HCT116 (cell line): ENCODE results near the gene MLYCD. TPM values are rescaled to one million over a fixed set of nuclear protein-coding genes. Genes with fewer than 3 reads are reported as not detected.

Experiments used
- ATAC-seq: fragments of 200-7000 bp; cut with Tn5 transposase; 2 replicates; pipeline ENCODE4 v1.9.1; 2020; ENCODE audit warnings: mild to moderate bottlenecking, moderate library complexity
- BruUV-seq: library from RNA; stranded (reverse); fragments of 400-500 nt; replicated peaks from 2 replicates; lab custom pipeline; 2021; lab: Mats Ljungman, UMichigan
- CTCF ChIA-PET: fragments of 300-600 bp; sonication (Branson Sonifier 250); formaldehyde crosslinking; loops from one replicate; lab custom pipeline; 2021; ENCODE audit warnings: antibody characterized with exemption; lab: Charles Lee
- POLR2A ChIA-PET: fragments of 300-600, 350-600 bp; sonication (Branson Sonifier 250); formaldehyde crosslinking; loops from one replicate; lab custom pipeline; 2021; ENCODE audit warnings: antibody characterized with exemption; lab: Charles Lee
- RAD21 ChIA-PET, 2 experiments: fragments of 300-600 bp; sonication (Branson Sonifier 250); formaldehyde crosslinking; loops; one replicate each; lab custom pipeline; 2023; ENCODE audit warnings: low total read pairs in 2 of 2; ENCODE audit not compliant: uncharacterized antibody in 2 of 2, unreplicated experiment in 2 of 2, low non-redundant PET in 1 of 2; lab: Charles Lee
- DNase-seq: peaks from one replicate; pipeline ENCODE4 v3.0.0-alpha.2; 2010; ENCODE audit warnings: low read depth, low spot score
- H2AFZ ChIP-seq: fragments of 200-600 bp; shearing (Covaris generic), sonication (generic); 2 replicates; pipeline ENCODE4 v1.6.1; 2017; ENCODE audit warnings: low read depth, mixed run types, mixed read lengths, antibody characterized with exemption, low read length; ENCODE audit not compliant: poor library complexity, severe bottlenecking
- H3K27ac ChIP-seq: 2 replicates; pipeline ENCODE4 v1.5.1; 2012; ENCODE audit warnings: low read depth, low read length
- H3K27me3 ChIP-seq: fragments of 200-600 bp; sonication (generic); 2 replicates; pipeline ENCODE4 v1.6.1; 2016; ENCODE audit warnings: mixed run types, low read length, mixed read lengths; ENCODE audit not compliant: insufficient read depth
- H3K36me3 ChIP-seq, 2 experiments: fragments of 200-500 bp in 1 of 2; fragments of 200-600 bp in 1 of 2; sonication (Bioruptor generic) in 1 of 2; sonication (generic) in 1 of 2; 2 replicates each; pipeline versions ENCODE4 v1.5.1 to v1.6.1; 2014 to 2016; ENCODE audit warnings: low read length in 2 of 2, inconsistent platforms in 1 of 2, mixed read lengths in 1 of 2, mixed run types in 1 of 2; ENCODE audit not compliant: insufficient read depth in 2 of 2, control insufficient read depth in 1 of 2
- H3K4me1 ChIP-seq, 2 experiments: fragments of 200-600 bp in 1 of 2; sonication (generic) in 1 of 2; 2 replicates each; pipeline versions ENCODE4 v1.5.1 to v1.6.1; 2012 to 2017; ENCODE audit warnings: low read length in 2 of 2, inconsistent platforms in 1 of 2, mild to moderate bottlenecking in 1 of 2, mixed read lengths in 1 of 2, mixed run types in 1 of 2, moderate library complexity in 1 of 2; ENCODE audit not compliant: insufficient read depth in 2 of 2, control insufficient read depth in 1 of 2
- H3K4me2 ChIP-seq: fragments of 200-600 bp; sonication (generic); 2 replicates; pipeline ENCODE4 v1.6.1; 2017; ENCODE audit warnings: mixed run types, low read length, mixed read lengths
- H3K4me3 ChIP-seq, 2 experiments: fragments of 200-600 bp in 1 of 2; sonication (generic) in 1 of 2; replicated peaks in 1 of 2; 2 replicates each; pipeline ENCODE4 v1.5.1; 2011 to 2016; ENCODE audit warnings: low read length in 2 of 2, control low read depth in 1 of 2, low read depth in 1 of 2, mild to moderate bottlenecking in 1 of 2, mixed read lengths in 1 of 2, mixed run types in 1 of 2
- H3K79me2 ChIP-seq: fragments of 200-600 bp; sonication (generic); 2 replicates; pipeline ENCODE4 v1.6.1; 2017; ENCODE audit warnings: mild to moderate bottlenecking, mixed run types, low read length, moderate library complexity, mixed read lengths; ENCODE audit not compliant: insufficient read depth
- H3K9ac ChIP-seq: fragments of 200-600 bp; sonication (generic); 2 replicates; pipeline ENCODE4 v1.6.1; 2016; ENCODE audit warnings: low read length, mixed read lengths
- H3K9me2 ChIP-seq: fragments of 200-600 bp; sonication (generic), shearing (Covaris generic); 2 replicates; pipeline ENCODE4 v1.6.1; 2017; ENCODE audit warnings: mixed run types, mild to moderate bottlenecking, moderate library complexity; ENCODE audit not compliant: insufficient read depth
- H3K9me3 ChIP-seq, 2 experiments: fragments of 200-500 bp in 1 of 2; fragments of 200-600 bp in 1 of 2; sonication (Bioruptor generic) in 1 of 2; sonication (generic) in 1 of 2; 2 replicates each; pipeline ENCODE4 v1.6.1; 2014 to 2017; ENCODE audit warnings: low read length in 2 of 2, mixed read lengths in 2 of 2, inconsistent platforms in 1 of 2, low read depth in 1 of 2, mild to moderate bottlenecking in 1 of 2, mixed run types in 1 of 2, moderate library complexity in 1 of 2; ENCODE audit not compliant: control insufficient read depth in 1 of 2, insufficient read depth in 1 of 2
- H4K20me1 ChIP-seq: fragments of 200-600 bp; sonication (generic), shearing (Covaris generic); 2 replicates; pipeline ENCODE4 v1.6.1; 2017; ENCODE audit warnings: mixed run types, mild to moderate bottlenecking, moderate library complexity; ENCODE audit not compliant: insufficient read depth
- CEBPB ChIP-seq: IDR thresholded peaks from 2 replicates; pipeline ENCODE4 v1.6.1; 2012; ENCODE audit warnings: low read depth
- EGR1 ChIP-seq: IDR thresholded peaks from 2 replicates; pipeline ENCODE4 v1.6.1; 2012; ENCODE audit warnings: low read depth
- ELF1 ChIP-seq: IDR thresholded peaks from 2 replicates; pipeline ENCODE4 v1.6.1; 2012; ENCODE audit warnings: low read depth, borderline replicate concordance
- EZH2 ChIP-seq: fragments of 200-600 bp; sonication (generic); IDR thresholded peaks from 2 replicates; pipeline ENCODE4 v1.6.1; 2017; ENCODE audit warnings: antibody characterized with exemption, mixed run types
- EZH2phosphoT487 ChIP-seq: fragments of 200-600 bp; IDR thresholded peaks from 2 replicates; pipeline ENCODE4 v1.6.1; 2018; ENCODE audit warnings: antibody characterized with exemption, borderline replicate concordance
- FOSL1 ChIP-seq: IDR thresholded peaks from 2 replicates; pipeline ENCODE4 v1.6.1; 2012; ENCODE audit warnings: low read depth
- MAX ChIP-seq: IDR thresholded peaks from 2 replicates; pipeline ENCODE4 v1.6.1; 2012
- RAD21 ChIP-seq: IDR thresholded peaks from 2 replicates; pipeline ENCODE4 v1.6.1; 2012; ENCODE audit warnings: low read depth, mild to moderate bottlenecking
- TCF7L2 ChIP-seq: IDR thresholded peaks from 2 replicates; pipeline ENCODE4 v1.7.0; 2011; ENCODE audit warnings: borderline replicate concordance, inconsistent platforms; ENCODE audit not compliant: insufficient read depth, insufficient read length; ENCODE audit errors: extremely low read depth
- YY1 ChIP-seq: IDR thresholded peaks from 2 replicates; pipeline ENCODE4 v1.6.1; 2011; ENCODE audit warnings: low read length, low read depth, moderate library complexity, mild to moderate bottlenecking; ENCODE audit not compliant: insufficient replicate concordance; ENCODE audit errors: extremely low read depth
- ZBTB33 ChIP-seq: IDR thresholded peaks from 2 replicates; pipeline ENCODE4 v1.6.1; 2011; ENCODE audit warnings: mild to moderate bottlenecking, low read length, moderate library complexity; ENCODE audit not compliant: insufficient replicate concordance; ENCODE audit errors: extremely low read depth
- ZNF274 ChIP-seq: fragments of 200-500 bp; sonication (Bioruptor generic); IDR thresholded peaks from 2 replicates; pipeline ENCODE4 v1.6.1; 2014; ENCODE audit warnings: mild to moderate bottlenecking, low read depth, low read length, inconsistent platforms
- intact Hi-C: fragments of 100-400 bp; cut with micrococcal nuclease; formaldehyde crosslinking; loops from 2 replicates; pipeline ENCODE4 v1.10.0; 2022
- total RNA-seq: library from RNA; stranded (reverse); gene quantifications from one replicate; pipeline ENCODE4 v1.2.1, GENCODE V29; 2021; ENCODE audit not compliant: unreplicated experiment
- TF ChIP-seq, protein P1 (sequence below): IDR thresholded peaks from 2 replicates; pipeline ENCODE4 v1.6.1; 2012; ENCODE audit warnings: low read depth

MLYCD gene
- total RNA-seq, 1 experiment from 2014 or later: 3.9 TPM

DNA sequence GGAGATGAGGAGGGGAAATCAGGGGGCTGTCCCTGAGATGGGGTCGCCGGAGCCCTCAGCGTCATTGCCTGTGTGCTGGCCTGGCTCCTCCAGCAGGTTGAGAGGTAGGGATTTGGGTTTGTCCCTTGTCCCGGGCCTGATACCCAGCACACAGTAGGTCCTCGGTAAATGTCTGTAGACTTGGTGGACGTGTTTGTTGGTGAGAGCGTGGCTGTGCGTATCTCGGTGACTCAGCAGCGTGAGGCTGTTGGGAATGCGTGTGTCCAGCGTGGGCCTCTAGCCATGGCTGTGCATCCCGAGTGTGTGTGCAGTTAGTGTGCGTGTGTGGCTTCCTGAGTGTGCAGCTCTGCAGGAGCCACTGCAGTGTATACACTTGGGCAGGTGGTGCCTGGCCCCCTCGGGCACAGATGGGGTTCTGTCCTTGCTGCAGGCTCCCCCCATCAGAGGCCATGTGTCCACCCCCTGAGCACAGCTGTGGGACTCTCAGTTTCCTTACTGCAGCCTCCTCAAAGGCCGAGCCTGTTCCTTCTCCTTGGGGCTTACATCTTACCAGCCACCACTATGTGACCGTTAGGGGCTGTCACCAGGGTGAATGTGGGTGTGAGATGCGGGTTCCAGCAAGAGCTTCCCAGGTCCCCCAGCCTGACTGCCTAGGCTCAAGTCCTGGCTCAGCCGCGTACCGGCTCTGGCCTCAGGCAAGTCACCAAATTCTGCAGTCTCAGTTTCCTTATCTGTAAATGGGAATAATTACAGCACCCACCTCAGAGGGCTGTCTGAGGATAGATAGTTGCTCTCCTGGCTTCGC, 74.9 kb downstream of the MLYCD start (continued):
- TF ChIP-seq, protein P1, sequence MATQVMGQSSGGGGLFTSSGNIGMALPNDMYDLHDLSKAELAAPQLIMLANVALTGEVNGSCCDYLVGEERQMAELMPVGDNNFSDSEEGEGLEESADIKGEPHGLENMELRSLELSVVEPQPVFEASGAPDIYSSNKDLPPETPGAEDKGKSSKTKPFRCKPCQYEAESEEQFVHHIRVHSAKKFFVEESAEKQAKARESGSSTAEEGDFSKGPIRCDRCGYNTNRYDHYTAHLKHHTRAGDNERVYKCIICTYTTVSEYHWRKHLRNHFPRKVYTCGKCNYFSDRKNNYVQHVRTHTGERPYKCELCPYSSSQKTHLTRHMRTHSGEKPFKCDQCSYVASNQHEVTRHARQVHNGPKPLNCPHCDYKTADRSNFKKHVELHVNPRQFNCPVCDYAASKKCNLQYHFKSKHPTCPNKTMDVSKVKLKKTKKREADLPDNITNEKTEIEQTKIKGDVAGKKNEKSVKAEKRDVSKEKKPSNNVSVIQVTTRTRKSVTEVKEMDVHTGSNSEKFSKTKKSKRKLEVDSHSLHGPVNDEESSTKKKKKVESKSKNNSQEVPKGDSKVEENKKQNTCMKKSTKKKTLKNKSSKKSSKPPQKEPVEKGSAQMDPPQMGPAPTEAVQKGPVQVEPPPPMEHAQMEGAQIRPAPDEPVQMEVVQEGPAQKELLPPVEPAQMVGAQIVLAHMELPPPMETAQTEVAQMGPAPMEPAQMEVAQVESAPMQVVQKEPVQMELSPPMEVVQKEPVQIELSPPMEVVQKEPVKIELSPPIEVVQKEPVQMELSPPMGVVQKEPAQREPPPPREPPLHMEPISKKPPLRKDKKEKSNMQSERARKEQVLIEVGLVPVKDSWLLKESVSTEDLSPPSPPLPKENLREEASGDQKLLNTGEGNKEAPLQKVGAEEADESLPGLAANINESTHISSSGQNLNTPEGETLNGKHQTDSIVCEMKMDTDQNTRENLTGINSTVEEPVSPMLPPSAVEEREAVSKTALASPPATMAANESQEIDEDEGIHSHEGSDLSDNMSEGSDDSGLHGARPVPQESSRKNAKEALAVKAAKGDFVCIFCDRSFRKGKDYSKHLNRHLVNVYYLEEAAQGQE: no peak
- TF ChIP-seq YY1: no peak
- no peak for TF ChIP-seq ZNF274
- TF ChIP-seq, all 23 proteins: peak for 0

- Histone ChIP-seq H3K4me1 (no peaks in the 10 kb centered on the region), H3K9me2 (no peaks in the 10 kb centered on the region), H3K79me2 (no peaks in the 10 kb centered on the region), H3K9me3 (peaks cover 8 to 11% of the 10 kb centered on the region in 2 experiments; a peak in 2 of 4 replicates), H2AFZ (no peak overlapping the region), H3K36me3 (no peaks in the 10 kb centered on the region), H3K9ac (no peak overlapping the region), H3K27me3 (no peaks in the 10 kb centered on the region; the same call in 1 of the 2 replicates), H4K20me1 (no peaks in the 10 kb centered on the region), H3K4me2 (no peak overlapping the region), H3K27ac (no peak overlapping the region), H3K4me3 (no peak overlapping the region)
- RAD21 ChIA-PET: no interaction called here
- DNase-seq (no peak), ATAC-seq (no peak)
- no TSS peak for BruUV-seq
- POLR2A ChIA-PET: no interaction called here
- CTCF ChIA-PET: no interaction called here
- intact Hi-C loops: no loop called here
- TF ChIP-seq ZNF274 (no peak), MAX (no peak), EZH2phosphoT487 (no peak), FOSL1 (no peak), YY1 (no peak), ZBTB33 (no peak), TCF7L2 (no peak), EGR1 (no peak), ELF1 (no peak), RAD21 (no peak), CEBPB (no peak), EZH2 (no peak)
- TF ChIP-seq, protein P1: no peak
These were observed 75.6 kb downstream of the MLYCD start for GRCh38 chr16:83974475-83974874.
